HG02798 (cell line): ENCODE data around the gene U2AF1L4.

Experiments used
- ATAC-seq: cut with Tn5 transposase; IDR thresholded peaks from one replicate; pipeline ENCODE4 v1.9.1; 2021; ENCODE audit warnings: mild to moderate bottlenecking; ENCODE audit not compliant: unreplicated experiment, poor library complexity

The U2AF1L4 gene

GRCh38 chr19:35759697-35760096 lies 14.5 kb upstream of the U2AF1L4 start:
- ATAC-seq = no peak

DNA sequence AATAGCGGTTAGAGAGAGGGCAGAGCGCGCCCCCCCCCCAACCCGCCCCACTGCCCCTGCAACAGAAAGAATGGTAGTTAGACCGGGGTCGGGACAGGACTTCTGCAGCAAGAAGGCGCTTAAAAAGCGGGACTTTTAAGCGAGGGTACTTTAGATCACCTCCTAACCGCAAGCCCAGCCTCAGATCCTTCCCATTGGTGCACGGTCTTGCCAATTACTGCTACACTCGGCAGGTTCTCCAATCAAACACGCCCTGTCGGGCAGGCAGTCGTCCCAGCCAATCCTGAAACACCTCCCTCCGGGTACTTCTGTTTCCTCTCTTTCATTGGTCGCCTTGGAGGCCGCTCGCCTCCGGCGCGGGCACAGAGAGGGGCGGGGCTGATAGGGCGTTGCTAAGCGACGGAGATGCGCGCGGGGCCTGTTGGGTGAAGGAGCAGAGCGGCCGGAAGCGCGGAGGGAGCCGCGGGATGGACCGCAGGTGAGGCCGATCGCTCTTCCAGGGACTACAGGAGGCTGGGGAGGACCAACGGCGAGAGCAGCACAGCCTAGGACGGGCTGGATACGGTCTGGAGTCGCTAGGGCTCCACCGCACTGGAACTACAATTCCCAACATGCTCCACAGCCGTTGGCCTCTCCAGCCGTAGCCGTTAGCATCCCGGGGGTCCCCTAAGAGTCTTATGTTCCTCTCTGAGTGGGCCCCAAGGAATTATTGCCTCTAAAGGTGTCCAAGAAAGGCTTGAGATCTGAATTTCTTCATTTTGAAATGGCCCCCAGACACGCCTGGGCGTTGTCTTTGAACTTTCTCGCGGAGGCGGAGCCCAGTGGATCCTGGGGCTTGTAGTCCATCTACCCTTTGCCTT lies 12.8 kb upstream of the U2AF1L4 start, which contains the start of gene PROSER3:
Gene PROSER3 (plus strand): TSS at position 428 of the 860 bp plus-strand sequence. CDS start 40 bp downstream, at position 468.
- peak; percentile 98 for ATAC-seq

DNA sequence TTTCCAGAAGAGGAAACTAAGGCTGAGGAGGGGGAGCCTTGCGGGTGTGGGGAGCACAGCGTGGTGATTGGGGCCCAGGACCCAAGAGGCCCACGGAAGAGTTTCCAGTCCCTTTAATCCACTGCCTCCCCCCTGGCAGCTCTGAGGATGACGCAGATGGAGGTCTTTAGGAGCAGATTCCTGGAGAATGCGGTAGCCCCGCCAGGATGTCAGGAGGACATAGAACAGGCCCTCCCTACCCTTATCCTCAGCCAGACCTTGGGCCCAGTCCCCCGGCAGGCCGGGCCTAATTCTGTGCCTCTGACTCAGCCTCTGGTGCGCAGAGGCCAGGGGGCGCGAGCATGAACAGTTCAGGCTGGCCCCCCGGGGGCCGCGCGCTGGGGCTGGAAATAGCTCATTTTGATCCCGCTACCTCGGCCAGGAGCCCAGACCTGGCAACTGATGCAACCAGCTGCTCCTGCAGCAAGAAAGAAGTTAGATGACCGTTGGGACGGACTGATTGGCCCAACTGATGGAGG lies 12.1 kb upstream of the U2AF1L4 start:
- ATAC-seq = no peak

DNA sequence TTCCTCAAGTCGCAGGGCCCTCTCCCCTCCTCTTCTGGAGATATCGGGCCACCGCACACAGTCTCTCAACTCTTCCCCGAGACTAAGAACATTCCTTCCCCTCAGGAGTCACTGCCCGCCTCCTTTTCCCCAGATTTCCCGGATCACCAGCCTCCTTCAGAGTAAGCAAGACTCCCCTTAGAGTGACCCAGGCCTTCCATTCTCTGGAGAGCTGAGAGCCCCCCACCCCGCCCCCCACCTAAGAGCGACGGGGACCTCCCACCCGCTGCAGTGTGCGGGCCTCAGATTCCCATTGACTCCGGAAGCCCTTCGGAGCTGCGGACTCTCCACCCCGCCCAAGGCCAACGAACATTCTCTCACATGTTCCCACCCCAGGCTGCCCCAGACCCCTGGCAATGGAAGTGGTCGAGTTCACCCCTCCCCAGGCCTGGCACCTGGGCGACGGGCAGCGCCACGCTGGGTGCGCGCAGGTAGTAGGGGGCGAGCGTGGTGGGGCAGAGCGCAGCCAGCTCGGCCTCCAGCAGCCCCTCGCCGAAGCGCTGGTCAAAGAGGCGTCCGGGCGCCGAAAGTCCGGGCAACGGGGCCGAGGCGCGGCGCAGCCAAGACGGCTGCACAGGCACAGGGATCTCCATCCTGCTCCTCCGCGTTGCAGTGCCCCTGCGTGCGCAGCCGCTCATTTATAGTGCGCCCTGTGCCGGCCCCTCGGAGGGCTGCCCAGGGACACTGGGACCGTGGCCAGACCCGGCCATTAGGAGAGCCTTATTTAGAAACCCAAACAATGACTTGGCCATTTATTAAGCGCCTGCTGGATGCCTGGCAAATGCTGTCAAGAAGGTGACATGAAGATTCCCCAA lies 11.4 kb upstream of the U2AF1L4 start, which contains the start of gene HSPB6:
Gene HSPB6 (minus strand): TSS at position 653 of the 854 bp plus-strand sequence. CDS start 21 bp downstream, at position 632.
- no peak for ATAC-seq

DNA sequence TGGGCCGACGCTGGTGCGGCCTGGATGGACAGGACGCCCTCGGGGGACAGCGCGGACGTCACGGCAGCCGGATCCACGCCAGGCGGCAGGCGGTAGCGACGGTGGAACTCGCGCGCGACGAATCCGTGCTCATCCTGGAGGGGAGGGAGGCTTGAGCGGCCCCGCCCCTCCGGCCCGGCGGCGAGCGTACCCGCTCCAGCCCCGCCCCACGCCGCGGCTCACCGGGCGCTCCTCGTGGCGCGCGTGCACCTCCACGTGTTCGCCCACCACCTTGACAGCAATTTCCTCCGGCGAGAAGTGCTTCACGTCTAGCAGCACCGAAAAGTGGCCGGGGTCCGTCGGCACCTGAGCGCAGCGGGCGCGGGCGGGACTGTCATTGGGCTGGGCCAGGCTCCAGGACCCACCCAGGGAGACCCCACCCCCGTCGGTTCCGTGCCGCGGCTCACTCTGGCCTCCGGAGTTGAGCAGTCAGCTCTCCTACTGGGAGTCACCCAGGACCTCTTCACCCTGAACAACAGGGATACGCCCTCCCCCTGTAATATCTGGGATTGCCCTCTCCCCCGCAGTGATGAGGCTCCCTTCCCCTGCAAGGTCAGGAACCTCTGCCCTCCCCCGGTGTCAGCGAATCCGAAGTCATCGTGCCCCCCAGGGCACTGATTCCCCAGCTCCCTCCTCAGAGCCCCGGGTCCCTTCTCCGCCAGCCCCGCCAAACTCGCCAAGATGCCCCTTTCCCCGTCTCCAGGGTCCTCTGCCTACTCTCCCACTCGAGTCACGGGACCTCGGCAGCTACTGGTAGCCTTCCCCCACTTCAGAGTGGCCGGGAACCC lies 10.5 kb upstream of the U2AF1L4 start:
- no peak for ATAC-seq

GRCh38 chr19:35755131-35755549 lies 9.9 kb upstream of the U2AF1L4 start:
- no peak for ATAC-seq

GRCh38 chr19:35754370-35755130 lies 9.3 kb upstream of the U2AF1L4 start:
- ATAC-seq = no peak

- no peak for ATAC-seq
Measured at GRCh38 chr19:35753634-35754369, 8.6 kb upstream of the U2AF1L4 start.

DNA sequence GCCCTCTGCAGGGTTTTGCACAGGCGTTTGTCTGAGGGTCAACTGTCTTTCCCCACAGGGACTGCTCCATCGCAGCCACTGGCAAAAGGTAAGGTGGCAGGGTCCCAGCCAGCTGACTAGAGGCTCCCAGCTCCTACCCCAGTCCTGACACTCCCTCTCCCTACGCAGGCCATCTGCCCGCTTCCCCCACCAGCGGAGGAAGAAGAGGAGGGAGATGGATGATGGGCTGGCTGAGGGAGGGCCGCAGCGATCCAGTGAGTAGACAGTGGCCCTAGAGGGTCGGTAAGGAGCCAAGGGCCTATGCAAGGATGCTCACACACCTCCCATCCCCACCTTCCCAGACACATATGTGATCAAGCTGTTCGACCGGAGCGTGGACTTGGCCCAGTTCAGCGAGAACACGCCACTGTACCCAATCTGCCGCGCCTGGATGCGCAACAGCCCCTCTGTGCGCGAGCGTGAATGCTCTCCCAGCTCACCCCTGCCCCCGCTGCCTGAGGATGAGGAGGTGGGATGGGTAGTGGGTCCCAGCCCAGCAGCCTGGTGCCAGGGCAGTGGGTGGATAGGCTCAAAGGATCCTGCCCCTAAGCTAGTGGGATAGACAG lies 7.6 kb upstream of the U2AF1L4 start:
- no peak for ATAC-seq

DNA sequence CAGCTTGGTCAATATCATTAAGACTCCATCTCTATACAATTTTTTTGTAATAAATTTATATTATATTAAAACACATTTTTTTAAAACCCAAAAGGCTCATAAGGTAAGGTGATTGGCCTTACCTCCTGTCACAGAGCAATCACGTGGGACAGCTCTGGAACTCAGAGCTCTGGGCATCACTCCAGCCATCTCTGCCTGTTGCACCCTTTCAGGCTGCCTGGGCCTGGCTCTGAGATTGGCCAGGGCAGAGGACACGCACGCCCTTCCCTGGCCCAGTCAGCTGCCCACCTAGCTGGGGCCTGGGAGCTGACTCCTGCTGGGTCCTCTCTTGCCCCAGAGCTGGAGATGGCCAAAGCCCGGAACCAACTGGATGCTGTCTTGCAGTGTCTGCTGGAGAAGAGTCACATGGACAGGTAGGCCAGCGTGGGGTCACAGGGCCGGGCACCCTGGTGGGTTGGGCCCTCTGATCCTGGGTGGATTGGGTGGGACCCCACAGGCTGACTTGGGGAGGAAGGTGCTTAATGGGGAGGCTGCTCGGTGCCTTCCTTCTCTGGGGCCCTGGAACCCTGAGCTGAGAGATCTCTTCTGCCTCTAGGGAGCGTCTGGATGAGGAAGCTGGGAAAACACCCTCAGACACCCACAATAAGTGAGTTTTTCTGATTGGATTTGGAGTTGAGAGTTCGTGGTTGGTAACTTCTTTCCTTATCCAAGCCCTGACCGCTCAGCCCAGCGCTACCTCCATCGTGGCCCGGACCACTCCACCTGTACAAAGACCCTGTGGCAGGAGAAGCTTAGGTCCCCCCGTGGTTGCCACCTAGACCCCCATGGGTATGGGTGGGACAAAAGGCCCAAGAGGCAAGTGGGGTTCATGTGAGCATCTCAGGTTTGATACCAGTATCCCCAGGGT lies 6.9 kb upstream of the U2AF1L4 start:
- ATAC-seq = no peak

DNA sequence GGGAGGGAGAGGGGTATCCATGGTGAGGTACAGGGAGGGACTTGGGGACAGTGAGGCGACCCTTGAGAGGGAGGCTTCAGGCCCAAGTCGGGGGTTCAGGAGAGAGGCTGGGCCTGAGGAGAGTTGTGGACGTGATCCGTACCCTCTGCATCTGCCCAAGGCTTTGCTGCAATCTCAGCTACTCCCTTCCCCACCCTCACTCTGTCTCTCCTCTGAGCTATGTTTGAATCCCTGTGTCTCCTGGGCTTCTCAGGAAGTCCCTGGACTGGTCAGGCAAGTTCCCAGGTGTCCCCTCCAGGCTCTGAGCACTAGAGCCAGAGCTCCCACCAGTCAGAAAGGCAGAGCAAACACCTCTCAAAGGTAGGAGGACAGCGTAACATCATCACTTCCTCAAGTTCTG lies 4.9 kb upstream of the U2AF1L4 start:
- ATAC-seq = no peak

GRCh38 chr19:35748106-35749020 lies 3.1 kb upstream of the U2AF1L4 start, which contains the start of gene LIN37:
TSS of gene LIN37 (plus strand) at chr19:35748576. CDS start at chr19:35748725, 149 bp downstream.
- ATAC-seq = peak; percentile 77

- ATAC-seq = no peak
Measured at GRCh38 chr19:35746531-35746930, 1.3 kb upstream of the U2AF1L4 start.

DNA sequence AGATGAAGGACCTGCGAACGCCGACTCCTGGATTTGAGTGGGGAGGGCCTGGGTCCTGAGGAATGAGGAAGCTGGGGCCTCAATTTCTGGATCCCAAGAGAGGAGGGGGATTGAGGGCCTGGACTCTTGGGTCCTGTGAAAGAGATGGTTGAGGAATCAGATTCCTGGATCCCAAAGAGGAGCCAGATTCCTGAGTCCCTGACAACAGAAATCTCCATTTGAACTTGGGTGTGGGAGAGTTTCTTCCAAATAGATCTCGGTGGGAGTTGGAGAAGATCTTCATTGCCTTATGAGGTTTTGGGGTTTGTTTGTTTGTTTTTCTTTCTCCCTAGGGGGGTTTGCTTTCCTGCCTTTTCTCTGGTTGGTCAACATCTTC lies 857 bp upstream of the U2AF1L4 start:
- ATAC-seq = no peak

GRCh38 chr19:35744430-35745327 lies 539 bp downstream of the U2AF1L4 start:
- ATAC-seq = peak; percentile 39
